Neural cell (in vitro differentiated cells): ENCODE measurements around the gene ERP44. TPM values are rescaled to one million over a fixed set of nuclear protein-coding genes. Genes with fewer than 3 reads are reported as not detected.

Experiments
- H2AFZ ChIP-seq: fragments of 200-600, 300-800 bp; sonication (generic), shearing (Covaris generic); 2 replicates; pipeline ENCODE4 v1.6.0; 2014; ENCODE audit warnings: low read depth, mild to moderate bottlenecking, antibody characterized with exemption, low read length, moderate library complexity
- H3F3A ChIP-seq: fragments of 200-600 bp; shearing (Covaris generic); 2 replicates; pipeline ENCODE4 v1.6.1; 2016; ENCODE audit warnings: mild to moderate bottlenecking, moderate library complexity, mixed read lengths, antibody characterized with exemption, low read length; ENCODE audit not compliant: insufficient read depth, poor library complexity, severe bottlenecking
- H3K27ac ChIP-seq: fragments of 200-600, 300-800 bp; sonication (generic), shearing (Covaris generic); 2 replicates; pipeline ENCODE4 v1.5.1; 2014; ENCODE audit warnings: mild to moderate bottlenecking, low read length, moderate library complexity
- H3K27me3 ChIP-seq: fragments of 300-800, 200-600 bp; sonication (generic), shearing (Covaris generic); 2 replicates; pipeline ENCODE4 v1.6.0; 2014; ENCODE audit warnings: mild to moderate bottlenecking, low read depth, low read length, moderate library complexity; ENCODE audit not compliant: insufficient read depth
- H3K36me3 ChIP-seq: fragments of 300-800, 200-600 bp; sonication (generic), shearing (Covaris generic); 2 replicates; pipeline ENCODE4 v1.5.1; 2014; ENCODE audit warnings: mild to moderate bottlenecking, antibody characterized with exemption, low read length, moderate library complexity; ENCODE audit not compliant: insufficient read depth
- H3K4me2 ChIP-seq: fragments of 300-800, 200-600 bp; sonication (generic), shearing (Covaris generic); 2 replicates; pipeline ENCODE4 v1.6.0; 2014; ENCODE audit warnings: mild to moderate bottlenecking, low read length
- H3K4me3 ChIP-seq: fragments of 300-800, 200-600 bp; sonication (generic), shearing (Covaris generic); 2 replicates; pipeline ENCODE4 v1.5.1; 2014; ENCODE audit warnings: mild to moderate bottlenecking, low read length, moderate library complexity
- H3K79me2 ChIP-seq: fragments of 200-600 bp; shearing (Covaris generic); replicated peaks from 2 replicates; pipeline ENCODE4 v1.6.0; 2014; ENCODE audit warnings: mild to moderate bottlenecking, low read length, moderate library complexity; ENCODE audit not compliant: insufficient read depth
- H3K9ac ChIP-seq: fragments of 300-800, 200-600 bp; sonication (generic), shearing (Covaris generic); 2 replicates; pipeline ENCODE4 v1.6.1; 2016; ENCODE audit warnings: mild to moderate bottlenecking, low read length, mixed read lengths
- H3K9me2 ChIP-seq: fragments of 200-600 bp; shearing (Covaris generic); 2 replicates; pipeline ENCODE4 v1.6.1; 2016; ENCODE audit warnings: mild to moderate bottlenecking, low read length, mixed read lengths; ENCODE audit not compliant: insufficient read depth
- H3K9me3 ChIP-seq: fragments of 200-600, 300-800 bp; sonication (generic), shearing (Covaris generic); 2 replicates; pipeline ENCODE4 v1.6.1; 2016; ENCODE audit warnings: mild to moderate bottlenecking, mixed run types, low read length, moderate library complexity, mixed read lengths
- H4K20me1 ChIP-seq: fragments of 200-600 bp; shearing (Covaris generic); 2 replicates; pipeline ENCODE4 v1.6.1; 2016; ENCODE audit warnings: mild to moderate bottlenecking, mixed run types; ENCODE audit not compliant: insufficient read depth
- CTCF ChIP-seq: fragments of 450-650 bp; IDR thresholded peaks from 2 replicates; pipeline ENCODE4 v1.5.1; 2014; ENCODE audit warnings: antibody characterized with exemption, mild to moderate bottlenecking, moderate library complexity; ENCODE audit not compliant: poor library complexity, severe bottlenecking
- EP300 ChIP-seq: fragments of 450-650 bp; conservative IDR thresholded peaks from 2 replicates; pipeline ENCODE4 v1.6.1; 2014; ENCODE audit warnings: antibody characterized with exemption, mild to moderate bottlenecking, moderate library complexity; ENCODE audit not compliant: poor library complexity, severe bottlenecking
- EZH2 ChIP-seq: fragments of 200-600, 300-800 bp; shearing (Covaris generic), sonication (generic); IDR thresholded peaks from 2 replicates; pipeline ENCODE4 v1.6.1; 2014; ENCODE audit warnings: antibody characterized with exemption, low read length, borderline replicate concordance, mild to moderate bottlenecking; ENCODE audit not compliant: insufficient read depth, poor library complexity, severe bottlenecking
- MXI1 ChIP-seq: fragments of 450-650 bp; conservative IDR thresholded peaks from 2 replicates; pipeline ENCODE4 v1.6.1; 2014; ENCODE audit warnings: antibody characterized with exemption, mild to moderate bottlenecking; ENCODE audit not compliant: poor library complexity, severe bottlenecking
- POLR2AphosphoS5 ChIP-seq: IDR thresholded peaks from 2 replicates; pipeline ENCODE4 v1.6.1; 2012
- RAD21 ChIP-seq: fragments of 450-650 bp; conservative IDR thresholded peaks from 2 replicates; pipeline ENCODE4 v1.6.1; 2014; ENCODE audit warnings: antibody characterized with exemption, mild to moderate bottlenecking, moderate library complexity
- REST ChIP-seq: IDR thresholded peaks from 2 replicates; pipeline ENCODE4 v1.6.1; 2012; ENCODE audit warnings: borderline replicate concordance
- SMC3 ChIP-seq: fragments of 450-650 bp; conservative IDR thresholded peaks from 2 replicates; pipeline ENCODE4 v1.6.1; 2014; ENCODE audit warnings: antibody characterized with exemption, mild to moderate bottlenecking, moderate library complexity; ENCODE audit not compliant: poor library complexity
- TAF1 ChIP-seq: IDR thresholded peaks from 2 replicates; pipeline ENCODE4 v1.6.1; 2012; ENCODE audit warnings: low read depth
- polyA plus RNA-seq: library from polyadenylated mRNA; depleted of rRNA; stranded (reverse); fragments of >200 nt; gene quantifications from 2 replicates; pipeline ENCODE4 v1.2.3, GENCODE V29; 2014

Gene ERP44
- polyA plus RNA-seq, 1 donor from 2014 or later: 30.6 TPM

GRCh38 chr9:100106616-100107015 is 7.8 kb upstream of the ERP44 start:
- Histone ChIP-seq H4K20me1 (no peaks in the 10 kb centered on the region), H3K9me3 (no peaks in the 10 kb centered on the region), H3K27ac (peak overlapping the region; percentile 8), H3F3A (no peaks in the 10 kb centered on the region), H3K27me3 (no peaks in the 10 kb centered on the region), H3K4me3 (no peak overlapping the region), H3K9me2 (no peaks in the 10 kb centered on the region), H2AFZ (no peak overlapping the region), H3K79me2 (peaks cover 9% of the 10 kb centered on the region), H3K36me3 (peaks cover 8% of the 10 kb centered on the region), H3K4me2 (no peak overlapping the region), H3K9ac (no peak overlapping the region)
- TF ChIP-seq POLR2AphosphoS5 (peak; percentile 40), SMC3 (no peak)

GRCh38 chr9:100105861-100106260 is 7.1 kb upstream of the ERP44 start:
- Histone ChIP-seq H3F3A (no peaks in the 10 kb centered on the region), H3K79me2 (peaks cover 9% of the 10 kb centered on the region), H3K4me2 (no peak overlapping the region), H3K9me3 (no peaks in the 10 kb centered on the region), H2AFZ (no peak overlapping the region), H3K9ac (no peak overlapping the region), H3K36me3 (peaks cover 8% of the 10 kb centered on the region), H3K27ac (no peak overlapping the region), H3K4me3 (no peak overlapping the region), H4K20me1 (no peaks in the 10 kb centered on the region), H3K27me3 (no peaks in the 10 kb centered on the region), H3K9me2 (no peaks in the 10 kb centered on the region)
- TF ChIP-seq MXI1: no peak
- no peak for TF ChIP-seq TAF1
- TF ChIP-seq EP300: no peak
- TF ChIP-seq CTCF: no peak
- TF ChIP-seq EZH2: no peak
- TF ChIP-seq RAD21: no peak
- TF ChIP-seq POLR2AphosphoS5: no peak
- TF ChIP-seq SMC3: no peak
- no peak for TF ChIP-seq REST

GRCh38 chr9:100104314-100104713 is 5.5 kb upstream of the ERP44 start:
- Histone ChIP-seq H2AFZ (no peak overlapping the region), H3K79me2 (peaks cover 4% of the 10 kb centered on the region), H3K9me3 (no peaks in the 10 kb centered on the region), H3K36me3 (peaks cover 8% of the 10 kb centered on the region), H3K4me3 (no peak overlapping the region), H3K27me3 (no peaks in the 10 kb centered on the region), H3K9ac (no peak overlapping the region), H3K4me2 (no peak overlapping the region), H3K9me2 (no peaks in the 10 kb centered on the region), H3F3A (no peaks in the 10 kb centered on the region), H3K27ac (no peak overlapping the region), H4K20me1 (no peaks in the 10 kb centered on the region)
- no peak for TF ChIP-seq REST
